LNCaP clone FGC (cell line): ENCODE results near the gene RABGEF1.
A peak's percentile ranks its signal among the peaks of the same experiment; 100 is the strongest.
"Not testable (repeated sequence)": the region's sequence is repeated elsewhere in the genome, so short reads cannot be mapped to it uniquely, and the experiment has no call there.

Experiments used
- DNase-seq: peaks from one replicate; pipeline ENCODE4 v3.0.0-alpha.2; 2011; ENCODE audit warnings: low read depth
- H3K4me3 ChIP-seq: 2 replicates; pipeline ENCODE4 v1.5.1; 2011; ENCODE audit warnings: mild to moderate bottlenecking, low read depth, low read length, control low read depth
- CTCF ChIP-seq: IDR thresholded peaks from 2 replicates; pipeline ENCODE4 v1.5.1; 2012; ENCODE audit warnings: mild to moderate bottlenecking; ENCODE audit not compliant: control insufficient read depth, insufficient read depth; ENCODE audit errors: extremely low read depth

The RABGEF1 gene

GRCh38 chr7:66735154-66735553, 5.4 kb upstream of the RABGEF1 start:
- no peak overlapping the region for H3K4me3 ChIP-seq
- DNase-seq = peak; percentile 27
- no peak for TF ChIP-seq CTCF

DNA sequence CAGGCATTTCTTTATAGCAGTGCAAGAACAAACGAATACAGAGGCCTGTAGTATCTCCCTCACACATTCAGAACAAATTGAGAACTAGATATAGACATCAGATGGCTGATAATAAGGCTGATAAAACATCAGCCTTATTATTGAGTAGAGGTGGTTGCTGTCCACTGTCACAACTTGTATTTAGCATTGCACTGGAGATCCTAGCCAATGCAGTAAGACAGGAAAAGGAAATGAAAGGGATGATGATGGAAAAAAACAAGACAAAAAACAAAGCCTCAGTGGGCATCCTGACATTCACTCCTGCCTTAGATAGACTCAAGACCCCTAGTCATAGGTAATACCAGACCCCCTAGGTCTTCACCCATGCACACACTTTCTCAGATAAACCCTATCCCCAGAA, 4.7 kb upstream of the RABGEF1 start:
- no peak for DNase-seq
- TF ChIP-seq CTCF = no peak
- no peak overlapping the region for H3K4me3 ChIP-seq

GRCh38 chr7:66736892-66737291, 3.6 kb upstream of the RABGEF1 start:
- DNase-seq = no peak
- no peak overlapping the region for H3K4me3 ChIP-seq
- no peak for TF ChIP-seq CTCF

GRCh38 chr7:66737667-66738066, 2.9 kb upstream of the RABGEF1 start:
- no peak overlapping the region for H3K4me3 ChIP-seq
- no peak for TF ChIP-seq CTCF
- DNase-seq = no peak

DNA sequence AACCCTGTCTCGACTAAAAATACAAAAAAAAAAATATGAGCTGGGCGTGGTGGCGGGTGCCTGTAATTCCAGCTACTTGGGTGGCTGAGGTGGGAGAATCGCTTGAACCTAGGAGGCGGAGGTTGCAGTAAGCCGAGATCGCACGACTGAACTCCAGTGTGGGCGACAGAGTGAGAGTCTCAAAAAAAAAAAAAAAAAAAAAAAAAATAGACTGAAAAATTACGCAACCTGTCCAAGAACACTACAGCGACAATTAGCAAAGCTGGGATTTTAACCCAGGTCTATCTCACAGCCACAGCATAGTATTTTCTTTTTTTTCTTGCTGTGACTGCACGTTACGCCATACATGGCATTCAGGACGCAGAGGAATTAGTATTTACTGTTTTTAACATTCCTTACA, 1.1 kb upstream of the RABGEF1 start:
- no peak for DNase-seq
- no peak for TF ChIP-seq CTCF
- H3K4me3 ChIP-seq = peak overlapping the region; percentile 90

DNA sequence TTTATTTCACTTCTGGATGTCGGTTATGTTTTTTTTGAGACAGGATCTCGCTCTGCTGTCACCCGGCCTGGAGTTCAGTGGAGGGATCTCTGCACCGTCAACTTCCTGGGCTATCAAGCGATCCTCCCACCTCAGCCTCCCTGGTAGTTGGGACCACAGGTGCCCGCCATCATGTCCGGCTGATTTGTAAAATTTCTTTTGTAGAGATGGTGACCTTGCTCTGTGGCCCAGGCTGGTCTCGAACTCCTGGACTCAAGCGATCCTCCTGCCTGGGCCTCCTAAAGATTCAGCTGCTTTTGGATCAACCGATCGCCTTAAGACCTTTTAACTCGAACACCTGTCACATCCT, 606 bp upstream of the RABGEF1 start:
- no peak for DNase-seq
- no peak for TF ChIP-seq CTCF
- peak overlapping the region; percentile 90 for H3K4me3 ChIP-seq

GRCh38 chr7:66740980-66741709, 612 bp downstream of the RABGEF1 start:
- TF ChIP-seq CTCF = peak; percentile 16; the same call in 1 of the 2 replicates
- DNase-seq = not testable (repeated sequence)
- H3K4me3 ChIP-seq = peak overlapping the region; percentile 90
